ENCODE measurements around the gene MCM3AP. TPM values are rescaled to one million over a fixed set of nuclear protein-coding genes. Genes with fewer than 3 reads are reported as not detected.
A peak's percentile ranks its signal among the peaks of the same experiment; 100 is the strongest.

MCM3AP gene
- total RNA-seq, 1 donor from 2014 or later, result 150 TPM

GRCh38 chr21:46326110-46326703 is 40.8 kb upstream of the MCM3AP start:
- TF ChIP-seq, protein P1, sequence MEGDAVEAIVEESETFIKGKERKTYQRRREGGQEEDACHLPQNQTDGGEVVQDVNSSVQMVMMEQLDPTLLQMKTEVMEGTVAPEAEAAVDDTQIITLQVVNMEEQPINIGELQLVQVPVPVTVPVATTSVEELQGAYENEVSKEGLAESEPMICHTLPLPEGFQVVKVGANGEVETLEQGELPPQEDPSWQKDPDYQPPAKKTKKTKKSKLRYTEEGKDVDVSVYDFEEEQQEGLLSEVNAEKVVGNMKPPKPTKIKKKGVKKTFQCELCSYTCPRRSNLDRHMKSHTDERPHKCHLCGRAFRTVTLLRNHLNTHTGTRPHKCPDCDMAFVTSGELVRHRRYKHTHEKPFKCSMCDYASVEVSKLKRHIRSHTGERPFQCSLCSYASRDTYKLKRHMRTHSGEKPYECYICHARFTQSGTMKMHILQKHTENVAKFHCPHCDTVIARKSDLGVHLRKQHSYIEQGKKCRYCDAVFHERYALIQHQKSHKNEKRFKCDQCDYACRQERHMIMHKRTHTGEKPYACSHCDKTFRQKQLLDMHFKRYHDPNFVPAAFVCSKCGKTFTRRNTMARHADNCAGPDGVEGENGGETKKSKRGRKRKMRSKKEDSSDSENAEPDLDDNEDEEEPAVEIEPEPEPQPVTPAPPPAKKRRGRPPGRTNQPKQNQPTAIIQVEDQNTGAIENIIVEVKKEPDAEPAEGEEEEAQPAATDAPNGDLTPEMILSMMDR (IDR thresholded peaks at IDR 0.05; ENCODE audit: unreplicated experiment), result no peak
- no peak overlapping the region for H3K4me3 Mint-ChIP-seq
- H3K4me1 Mint-ChIP-seq, result peaks cover 24% of the 10 kb centered on the region

GRCh38 chr21:46325073-46325912 is 39.9 kb upstream of the MCM3AP start:
- peak overlapping the region; percentile 41 for H3K27ac Mint-ChIP-seq
- peaks cover 9% of the 10 kb centered on the region for H3K36me3 Mint-ChIP-seq
- peaks cover 32% of the 10 kb centered on the region for H3K4me1 Mint-ChIP-seq
- peak overlapping the region; percentile 77 for H3K4me3 Mint-ChIP-seq
- H3K27me3 Mint-ChIP-seq (ENCODE audit: low read depth), result no peaks in the 10 kb centered on the region
- TF ChIP-seq, protein P1 (IDR thresholded peaks at IDR 0.05; ENCODE audit: unreplicated experiment), result no peak
- H3K9me3 Mint-ChIP-seq, result no peaks in the 10 kb centered on the region
- DNase-seq (ENCODE audit: low spot score in 2 of 2, unreplicated experiment in 2 of 2), result peak; percentile 47 to 67

More at GRCh38 chr21:46326110-46326703, 40.8 kb upstream of the MCM3AP start:
- Mint-ChIP-seq H3K27ac (peak overlapping the region; percentile 67), H3K9me3 (no peaks in the 10 kb centered on the region), H3K27me3 (ENCODE audit: low read depth) (no peaks in the 10 kb centered on the region), H3K36me3 (peaks cover 13% of the 10 kb centered on the region)
- DNase-seq (ENCODE audit: low spot score in 2 of 2, unreplicated experiment in 2 of 2), result no peak

GRCh38 chr21:46324390-46325072 is 39.1 kb upstream of the MCM3AP start:
- Mint-ChIP-seq H3K36me3 (peaks cover 9% of the 10 kb centered on the region), H3K4me3 (peak overlapping the region; percentile 94), H3K27me3 (ENCODE audit: low read depth) (no peaks in the 10 kb centered on the region), H3K27ac (peak overlapping the region; percentile 99), H3K4me1 (peaks cover 32% of the 10 kb centered on the region), H3K9me3 (no peaks in the 10 kb centered on the region)
- peak; percentile 83 to 93 for DNase-seq (ENCODE audit: low spot score in 2 of 2, unreplicated experiment in 2 of 2)
- TF ChIP-seq, protein P1 (IDR thresholded peaks at IDR 0.05; ENCODE audit: unreplicated experiment), result no peak

DNA sequence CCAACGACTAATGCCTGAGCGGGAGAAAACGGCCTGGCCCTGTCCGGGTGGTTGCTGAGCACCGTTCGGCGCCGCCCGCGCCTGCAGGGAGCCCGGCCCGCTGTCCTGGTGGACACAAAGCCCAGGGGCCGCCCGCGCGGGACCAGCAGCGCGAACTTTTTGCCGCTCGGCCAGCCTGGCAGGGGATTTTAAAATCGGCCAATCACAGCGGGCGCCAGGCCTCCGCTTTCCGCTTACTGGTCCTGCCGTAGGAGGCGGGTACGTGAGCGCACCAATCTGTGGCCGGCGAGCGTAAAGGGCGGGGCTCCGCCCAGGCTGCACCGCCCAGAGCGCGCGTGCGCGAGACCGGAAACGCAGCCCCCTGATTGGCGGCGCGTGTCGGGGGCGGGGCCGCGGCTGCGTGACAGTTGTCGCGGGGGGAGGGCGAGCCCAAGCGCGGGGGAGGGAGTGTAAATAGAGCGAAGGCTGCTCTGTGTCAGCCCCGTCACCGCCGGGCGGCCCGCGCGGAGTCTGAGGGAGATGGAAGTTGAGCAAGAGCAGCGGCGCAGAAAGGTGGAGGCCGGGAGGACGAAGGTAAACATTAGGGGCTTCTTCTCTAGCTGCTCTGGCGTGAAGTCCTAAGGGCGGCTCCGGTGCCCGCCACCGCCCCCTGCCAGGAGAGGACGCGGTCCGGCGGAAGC is 38.4 kb upstream of the MCM3AP start, which contains the start of the genes C21orf58 and PCNT:
C21orf58 (minus strand) TSS at position 161 of the 680 bp plus-strand sequence. CDS start 1,132 bp downstream, outside the sequence.
PCNT (plus strand) TSS at position 447 of the 680 bp plus-strand sequence; CDS start at position 520, 73 bp downstream.
- no peaks in the 10 kb centered on the region for H3K9me3 Mint-ChIP-seq
- peak within 1 kb of the TSS; percentile 99 for H3K27ac Mint-ChIP-seq
- TF ChIP-seq, protein P1 (IDR thresholded peaks at IDR 0.05; ENCODE audit: unreplicated experiment), result no peak
- peak within 1 kb of the TSS; percentile 94 for H3K4me3 Mint-ChIP-seq
- no peaks in the 10 kb centered on the region for H3K27me3 Mint-ChIP-seq (ENCODE audit: low read depth)
- peaks cover 32% of the 10 kb centered on the region for H3K4me1 Mint-ChIP-seq
- H3K36me3 Mint-ChIP-seq, result peaks cover 9% of the 10 kb centered on the region
- DNase-seq (ENCODE audit: low spot score in 2 of 2, unreplicated experiment in 2 of 2), result peak; percentile 97

DNA sequence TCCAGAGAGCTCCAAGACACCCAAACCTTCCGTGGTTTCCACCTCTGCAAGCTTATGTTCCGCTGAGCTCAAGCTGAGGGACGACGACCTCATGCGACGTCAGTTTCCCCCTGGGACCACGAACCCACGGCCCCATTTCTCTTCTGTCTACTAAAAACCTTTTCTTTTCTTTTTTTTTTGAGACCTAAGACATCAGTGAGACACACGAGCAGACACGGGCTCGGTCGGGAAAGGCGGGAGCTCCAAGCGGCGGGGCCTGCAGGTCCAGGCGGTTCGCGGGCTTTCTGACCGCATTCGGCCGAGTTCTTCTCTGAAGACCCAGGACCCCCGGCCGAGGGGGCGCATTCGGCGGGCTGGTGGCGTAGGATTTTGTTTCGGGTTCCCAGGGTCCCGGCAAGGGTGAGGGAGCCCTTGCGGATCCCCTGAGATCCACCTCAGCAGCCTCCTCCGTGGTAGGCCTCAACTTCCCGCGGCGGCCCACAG is 37.9 kb upstream of the MCM3AP start:
- Mint-ChIP-seq H3K27me3 (ENCODE audit: low read depth) (no peaks in the 10 kb centered on the region), H3K9me3 (no peaks in the 10 kb centered on the region), H3K4me1 (peaks cover 32% of the 10 kb centered on the region), H3K27ac (peak overlapping the region; percentile 92), H3K4me3 (peak overlapping the region; percentile 94), H3K36me3 (peaks cover 9% of the 10 kb centered on the region)
- TF ChIP-seq, protein P1 (IDR thresholded peaks at IDR 0.05; ENCODE audit: unreplicated experiment), result no peak
- no peak for DNase-seq (ENCODE audit: low spot score in 2 of 2, unreplicated experiment in 2 of 2)
